Kidney epithelial cell (primary cell): Measurements from ENCODE around the gene GPR68. TPM values are rescaled to one million over a fixed set of nuclear protein-coding genes. Genes with fewer than 3 reads are reported as not detected.

ENCODE experiments used
- DNase-seq: peaks from one replicate; pipeline ENCODE4 v3.0.0-alpha.2; 2010; ENCODE audit warnings: low read depth
- H3K27me3 ChIP-seq: 2 replicates; pipeline ENCODE4 v1.6.0; 2011; ENCODE audit warnings: low read length; ENCODE audit not compliant: control insufficient read depth, insufficient read depth
- H3K36me3 ChIP-seq: 2 replicates; pipeline ENCODE4 v1.5.1; 2011; ENCODE audit warnings: low read length; ENCODE audit not compliant: control insufficient read depth, insufficient read depth
- H3K4me3 ChIP-seq: 2 replicates; pipeline ENCODE4 v1.5.1; 2011; ENCODE audit warnings: low read depth, mild to moderate bottlenecking, control low read depth, low read length
- total RNA-seq: library from RNA; depleted of rRNA; stranded (reverse); fragments of >200 nt; gene quantifications from 2 replicates; pipeline ENCODE4 v1.2.3, GENCODE V29; 2015
- TF ChIP-seq, protein P1 (sequence below): IDR thresholded peaks from 2 replicates; pipeline ENCODE4 v1.5.1; 2011; ENCODE audit warnings: mild to moderate bottlenecking, moderate library complexity, low read length, control low read depth, inconsistent platforms; ENCODE audit not compliant: insufficient read depth, poor library complexity, severe bottlenecking

Gene GPR68
- total RNA-seq, 1 donor from 2014 or later = 4.7 TPM

DNA sequence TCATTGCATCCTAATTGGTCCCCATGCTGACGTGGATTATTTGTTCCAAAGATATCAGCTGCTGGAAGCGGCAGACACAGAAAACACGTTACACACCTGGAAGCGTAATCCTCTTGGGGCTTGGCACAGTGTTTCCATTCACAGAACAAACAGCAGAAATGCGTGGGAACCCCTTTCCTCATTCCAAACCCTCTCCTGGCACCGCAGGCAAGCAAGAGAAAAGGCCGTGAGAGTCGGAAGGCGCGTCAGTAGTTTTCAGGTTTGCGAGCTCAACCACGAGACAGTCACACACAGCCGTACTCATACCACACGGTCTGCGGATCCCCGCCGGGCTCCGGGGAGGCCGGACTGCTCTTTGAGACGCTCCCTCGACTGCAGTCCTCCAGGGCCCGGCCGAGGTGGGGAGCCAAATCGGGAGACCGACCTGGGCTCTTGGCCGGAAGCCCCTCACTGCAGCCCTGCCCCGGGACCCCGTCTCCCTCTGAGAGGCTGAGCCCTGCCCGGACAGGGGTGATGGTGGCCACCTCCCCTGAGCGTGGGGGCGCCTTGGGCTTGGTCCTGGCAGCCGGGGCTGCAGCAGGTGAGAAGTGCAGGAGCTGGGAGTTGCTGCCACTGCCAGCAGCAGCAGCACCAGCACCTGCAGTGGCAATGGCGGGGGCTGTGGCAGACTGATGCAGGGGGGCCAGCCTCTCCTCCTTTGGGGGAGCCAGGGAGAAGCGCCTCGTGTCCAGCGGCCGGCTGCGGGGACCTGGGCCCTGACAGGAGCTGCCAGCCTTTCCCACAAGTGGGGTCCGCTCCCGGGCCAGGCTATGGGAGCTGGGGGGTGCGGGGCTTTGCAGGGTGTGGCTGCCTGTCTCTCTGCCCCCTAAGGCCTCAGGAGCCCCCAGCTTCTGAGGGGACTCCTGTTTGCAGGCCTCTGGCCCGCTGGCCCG lies 28.1 kb upstream of the GPR68 start:
- no peak for DNase-seq
- TF ChIP-seq, protein P1, sequence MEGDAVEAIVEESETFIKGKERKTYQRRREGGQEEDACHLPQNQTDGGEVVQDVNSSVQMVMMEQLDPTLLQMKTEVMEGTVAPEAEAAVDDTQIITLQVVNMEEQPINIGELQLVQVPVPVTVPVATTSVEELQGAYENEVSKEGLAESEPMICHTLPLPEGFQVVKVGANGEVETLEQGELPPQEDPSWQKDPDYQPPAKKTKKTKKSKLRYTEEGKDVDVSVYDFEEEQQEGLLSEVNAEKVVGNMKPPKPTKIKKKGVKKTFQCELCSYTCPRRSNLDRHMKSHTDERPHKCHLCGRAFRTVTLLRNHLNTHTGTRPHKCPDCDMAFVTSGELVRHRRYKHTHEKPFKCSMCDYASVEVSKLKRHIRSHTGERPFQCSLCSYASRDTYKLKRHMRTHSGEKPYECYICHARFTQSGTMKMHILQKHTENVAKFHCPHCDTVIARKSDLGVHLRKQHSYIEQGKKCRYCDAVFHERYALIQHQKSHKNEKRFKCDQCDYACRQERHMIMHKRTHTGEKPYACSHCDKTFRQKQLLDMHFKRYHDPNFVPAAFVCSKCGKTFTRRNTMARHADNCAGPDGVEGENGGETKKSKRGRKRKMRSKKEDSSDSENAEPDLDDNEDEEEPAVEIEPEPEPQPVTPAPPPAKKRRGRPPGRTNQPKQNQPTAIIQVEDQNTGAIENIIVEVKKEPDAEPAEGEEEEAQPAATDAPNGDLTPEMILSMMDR = no peak
- no peaks in the 10 kb centered on the region for H3K36me3 ChIP-seq
- H3K27me3 ChIP-seq = no peaks in the 10 kb centered on the region
- no peak overlapping the region for H3K4me3 ChIP-seq

DNA sequence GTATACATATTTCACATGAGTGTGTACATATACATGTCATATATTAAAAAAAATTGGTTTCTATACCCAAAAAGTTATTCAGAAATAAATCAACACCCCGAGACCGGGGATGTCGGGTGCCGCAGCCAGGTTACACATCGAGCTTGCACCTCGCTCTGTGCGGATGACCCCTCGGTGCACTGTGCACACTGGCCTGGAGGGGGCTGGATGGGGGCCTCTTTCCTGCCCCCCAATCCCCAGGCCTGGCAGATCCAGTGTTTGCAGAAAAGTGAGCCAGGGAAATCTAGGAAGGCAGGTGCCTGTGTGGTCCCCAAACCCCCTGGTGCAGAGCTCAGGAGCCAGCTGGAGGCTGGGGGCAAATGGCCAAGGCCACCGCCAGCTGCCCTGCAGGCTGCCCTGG lies 27.1 kb upstream of the GPR68 start:
- TF ChIP-seq, protein P1 = no peak
- Histone ChIP-seq H3K36me3 (no peaks in the 10 kb centered on the region), H3K27me3 (no peaks in the 10 kb centered on the region), H3K4me3 (no peak overlapping the region)
- no peak for DNase-seq

DNA sequence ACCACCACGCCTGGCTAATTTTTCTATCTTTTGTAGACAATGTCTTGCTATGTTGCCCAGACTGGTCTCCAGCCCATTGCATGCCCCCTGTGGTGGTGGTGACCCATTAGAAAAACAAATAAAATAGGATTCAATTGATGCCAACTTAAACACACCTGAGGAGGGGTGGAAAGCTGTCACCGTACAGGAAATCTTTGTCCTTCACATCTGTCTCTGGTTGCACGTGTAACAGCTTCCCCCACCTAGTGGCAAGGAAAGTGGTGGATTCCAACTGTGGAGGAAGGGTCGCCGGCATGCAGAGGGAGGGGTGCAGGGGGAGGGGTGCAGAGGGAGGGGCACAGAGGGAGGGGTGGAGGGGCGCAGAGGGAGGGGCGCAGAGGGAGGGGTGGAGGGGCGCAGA lies 26.1 kb upstream of the GPR68 start:
- Histone ChIP-seq H3K4me3 (no peak overlapping the region), H3K27me3 (no peaks in the 10 kb centered on the region), H3K36me3 (no peaks in the 10 kb centered on the region)
- DNase-seq = no peak
- TF ChIP-seq, protein P1 = no peak

DNA sequence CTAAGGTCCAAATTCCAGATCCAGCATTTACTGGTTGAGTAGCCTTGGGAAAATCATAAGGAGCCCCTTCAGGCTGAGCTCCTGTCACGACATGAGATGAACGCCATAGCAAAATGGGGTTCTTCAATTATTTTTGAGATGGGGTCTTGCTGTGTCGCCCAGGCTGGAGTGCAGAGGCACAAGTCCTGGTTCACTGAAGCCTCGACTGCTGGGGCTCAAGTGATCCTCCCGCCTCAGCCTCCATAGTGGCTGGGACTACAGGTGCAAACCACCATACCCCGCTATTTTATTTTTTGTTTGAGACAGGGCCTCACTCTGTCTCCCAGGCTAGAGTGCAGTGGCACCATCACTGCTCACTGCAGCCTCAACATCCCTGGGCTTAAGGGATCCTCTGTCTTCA lies 25.7 kb upstream of the GPR68 start:
- no peak overlapping the region for H3K4me3 ChIP-seq

DNA sequence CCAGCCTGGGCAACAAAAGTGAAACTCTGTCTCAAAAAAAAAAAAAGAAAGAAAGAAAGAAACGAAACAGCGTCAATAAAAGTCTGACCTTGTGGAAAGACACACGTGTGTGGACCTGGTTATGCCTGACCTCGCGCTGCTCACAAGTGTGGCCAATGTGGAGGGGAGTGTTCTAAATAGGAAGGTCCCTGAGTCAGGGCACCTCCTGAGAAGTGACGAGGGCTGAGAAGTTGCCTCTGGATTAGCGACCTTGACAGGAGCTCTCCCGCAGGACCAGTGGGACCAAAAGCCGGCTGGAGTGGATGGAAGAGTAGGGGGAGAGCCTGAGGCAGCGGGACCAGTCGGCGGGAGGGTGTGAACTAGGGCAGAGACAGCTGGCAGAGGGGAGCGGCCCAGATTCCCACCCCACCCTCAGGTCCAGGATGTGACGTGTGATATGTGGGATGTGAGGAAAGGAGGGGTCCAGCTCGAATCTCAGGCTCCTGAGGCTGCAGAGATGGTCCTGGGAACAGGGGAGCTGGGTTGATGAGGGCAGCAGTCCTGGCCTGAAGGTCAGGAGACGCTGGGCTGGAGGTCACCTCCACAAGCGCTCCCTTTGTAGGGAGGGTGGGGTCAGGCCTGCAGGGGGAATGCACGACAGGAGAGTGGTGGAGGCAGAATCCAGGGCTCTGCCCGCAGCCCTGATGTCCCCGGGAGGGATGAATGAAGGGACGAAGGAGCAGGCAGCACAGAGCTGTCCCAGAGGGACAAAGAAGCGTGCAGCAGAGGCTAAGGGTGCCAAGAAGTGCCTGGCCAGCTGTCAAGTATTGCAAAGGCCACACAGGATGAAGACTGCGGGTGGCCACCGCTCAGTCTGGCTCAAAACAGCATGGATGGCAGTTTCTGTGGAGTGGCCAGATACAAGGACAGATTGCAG lies 24.8 kb upstream of the GPR68 start:
- TF ChIP-seq, protein P1 = no peak
- Histone ChIP-seq H3K27me3 (peaks cover 9% of the 10 kb centered on the region), H3K36me3 (no peaks in the 10 kb centered on the region), H3K4me3 (no peak overlapping the region)
- no peak for DNase-seq

More for the DNA sequence above, 25.7 kb upstream of the GPR68 start:
- DNase-seq = no peak
- Histone ChIP-seq H3K36me3 (no peaks in the 10 kb centered on the region), H3K27me3 (peaks cover 1% of the 10 kb centered on the region)
- TF ChIP-seq, protein P1 = no peak
